ENCODE data around the gene SRPK1.

DNA sequence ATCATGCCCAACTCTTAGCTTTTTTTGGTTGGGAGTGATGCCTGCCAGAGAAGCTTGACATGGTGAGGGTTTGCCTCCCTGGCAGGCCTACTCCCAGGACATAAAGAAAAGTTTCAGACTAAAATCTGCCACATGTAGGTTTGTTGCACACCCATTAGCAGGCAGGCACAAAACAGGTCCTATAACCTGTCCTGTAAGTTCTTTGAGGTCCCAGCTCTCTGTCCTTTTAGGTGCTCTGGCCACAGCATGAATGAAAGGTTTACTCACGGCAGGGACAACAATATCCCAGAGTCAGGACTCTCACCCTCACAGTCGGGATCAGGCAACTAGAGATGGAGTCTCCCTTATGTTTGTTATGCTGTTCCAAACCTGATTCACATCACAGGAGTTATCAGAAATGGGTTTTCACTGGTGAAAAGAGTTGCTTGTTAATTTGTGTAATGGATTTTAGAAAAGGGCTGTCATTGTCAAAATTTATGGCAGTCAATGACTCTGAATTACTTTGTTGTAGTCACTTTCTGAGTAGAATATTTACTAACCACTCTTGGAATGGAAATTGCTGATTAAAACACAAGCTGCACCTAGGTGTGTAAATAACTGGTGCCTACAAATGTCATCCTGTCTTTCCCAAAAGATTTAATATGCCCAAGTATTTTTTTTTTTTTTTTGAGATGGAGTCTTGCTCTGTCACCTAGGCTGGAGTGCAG is 5.8 kb upstream of the SRPK1 start:
- TF ChIP-seq, protein P1, sequence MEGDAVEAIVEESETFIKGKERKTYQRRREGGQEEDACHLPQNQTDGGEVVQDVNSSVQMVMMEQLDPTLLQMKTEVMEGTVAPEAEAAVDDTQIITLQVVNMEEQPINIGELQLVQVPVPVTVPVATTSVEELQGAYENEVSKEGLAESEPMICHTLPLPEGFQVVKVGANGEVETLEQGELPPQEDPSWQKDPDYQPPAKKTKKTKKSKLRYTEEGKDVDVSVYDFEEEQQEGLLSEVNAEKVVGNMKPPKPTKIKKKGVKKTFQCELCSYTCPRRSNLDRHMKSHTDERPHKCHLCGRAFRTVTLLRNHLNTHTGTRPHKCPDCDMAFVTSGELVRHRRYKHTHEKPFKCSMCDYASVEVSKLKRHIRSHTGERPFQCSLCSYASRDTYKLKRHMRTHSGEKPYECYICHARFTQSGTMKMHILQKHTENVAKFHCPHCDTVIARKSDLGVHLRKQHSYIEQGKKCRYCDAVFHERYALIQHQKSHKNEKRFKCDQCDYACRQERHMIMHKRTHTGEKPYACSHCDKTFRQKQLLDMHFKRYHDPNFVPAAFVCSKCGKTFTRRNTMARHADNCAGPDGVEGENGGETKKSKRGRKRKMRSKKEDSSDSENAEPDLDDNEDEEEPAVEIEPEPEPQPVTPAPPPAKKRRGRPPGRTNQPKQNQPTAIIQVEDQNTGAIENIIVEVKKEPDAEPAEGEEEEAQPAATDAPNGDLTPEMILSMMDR (IDR thresholded peaks at IDR 0.05; ENCODE audit: low read length) = no peak
- no peak for TF ChIP-seq EZH2 (optimal IDR thresholded peaks at IDR 0.05; ENCODE audit: low read depth, low read length)
